ENCODE results near the gene INS. TPM values are rescaled to one million over a fixed set of nuclear protein-coding genes. Genes with fewer than 3 reads are reported as not detected.

INS gene
- total RNA-seq = not detected

- peaks cover 5% of the 10 kb centered on the region for H3K27me3 ChIP-seq (replicated peaks; ENCODE audit: insufficient read depth)
- H3K4me1 ChIP-seq (ENCODE audit: control insufficient read depth in 1 of 2, low read depth in 2 of 2) = no peaks in the 10 kb centered on the region
- H3K4me3 ChIP-seq = no peak within 1 kb of the TSS
- no peak for DNase-seq (ENCODE audit: low spot score)
- ATAC-seq (ENCODE audit: insufficient number of reproducible peaks, low FRiP score, low read depth) = no peak
- TF ChIP-seq CTCF (IDR thresholded peaks at IDR 0.05) = no peak
- no peaks in the 10 kb centered on the region for H3K9me3 ChIP-seq
- no peak within 1 kb of the TSS for H3K27ac ChIP-seq
- H3K36me3 ChIP-seq = no peaks in the 10 kb centered on the region
Observed at GRCh38 chr11:2160736-2161259, at the start of gene INS. TSS of gene INS (minus strand) at chr11:2161209. CDS start at chr11:2160971, 238 bp downstream.

DNA sequence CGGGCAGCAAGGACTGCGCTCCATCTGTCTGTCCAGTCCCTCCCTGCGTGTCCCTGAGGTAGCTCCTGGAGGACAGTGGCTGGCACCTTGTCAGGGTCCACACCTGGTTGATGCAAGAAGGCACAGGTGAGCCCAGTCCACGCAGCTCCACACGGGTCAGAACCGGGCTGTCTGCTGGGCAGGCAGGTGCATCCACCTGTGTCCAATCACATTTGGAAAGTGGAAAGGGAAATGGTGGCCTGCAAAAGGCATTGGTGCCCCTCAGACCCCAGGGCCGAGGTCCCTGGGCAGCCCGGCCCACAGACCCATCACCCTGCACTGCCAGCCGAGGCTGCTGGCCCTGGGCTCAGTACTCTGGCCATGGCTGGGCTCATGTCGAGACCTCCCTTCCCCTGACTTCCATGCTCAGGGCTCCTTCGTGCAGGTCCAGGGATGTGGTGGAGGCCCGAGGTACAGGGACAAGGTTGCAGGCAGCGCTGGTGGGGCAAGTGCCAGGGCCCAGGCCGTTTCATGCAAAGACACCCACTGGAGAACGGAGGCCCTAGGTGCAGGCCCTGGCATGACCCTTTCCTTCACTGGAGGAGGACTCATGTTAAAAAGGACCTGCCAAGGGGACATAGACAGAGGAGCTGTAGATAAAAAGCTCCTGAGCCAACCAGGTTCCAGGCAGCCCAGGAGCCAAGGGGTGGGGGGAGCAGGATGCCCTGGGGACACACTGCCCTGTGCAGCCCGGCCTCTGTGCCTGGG lies 49.5 kb upstream of the INS start:
- no peak for ATAC-seq (ENCODE audit: insufficient number of reproducible peaks, low FRiP score, low read depth)
- H3K9me3 ChIP-seq = no peaks in the 10 kb centered on the region
- no peak overlapping the region for H3K4me3 ChIP-seq
- no peak for TF ChIP-seq CTCF (IDR thresholded peaks at IDR 0.05)
- no peaks in the 10 kb centered on the region for H3K36me3 ChIP-seq
- no peaks in the 10 kb centered on the region for H3K4me1 ChIP-seq (ENCODE audit: control insufficient read depth in 1 of 2, low read depth in 2 of 2)
- no peaks in the 10 kb centered on the region for H3K27me3 ChIP-seq (replicated peaks; ENCODE audit: insufficient read depth)
- H3K27ac ChIP-seq = no peak overlapping the region
- DNase-seq (ENCODE audit: low spot score) = no peak

DNA sequence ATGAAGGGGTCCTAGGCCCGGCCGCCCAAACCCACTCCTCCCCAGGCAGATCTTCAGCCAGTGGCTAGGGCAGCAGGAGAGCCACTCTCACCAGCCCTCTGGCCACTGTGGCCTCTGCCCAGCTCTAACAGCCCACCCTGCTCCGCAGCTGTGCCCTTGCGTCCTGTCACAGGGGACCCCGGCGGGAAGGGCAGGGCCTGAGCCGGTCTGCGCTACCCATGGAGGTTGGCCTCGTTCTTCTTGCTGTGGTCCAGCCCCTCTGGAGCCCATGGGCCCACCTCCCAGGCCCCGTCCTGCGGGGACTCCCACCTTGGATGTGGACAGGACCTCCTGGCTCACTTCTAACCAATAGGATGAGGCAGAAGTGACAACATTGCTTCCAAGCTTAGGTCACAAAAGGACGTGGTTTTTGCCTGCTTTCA lies 48.9 kb upstream of the INS start:
- no peaks in the 10 kb centered on the region for H3K9me3 ChIP-seq
- no peaks in the 10 kb centered on the region for H3K4me1 ChIP-seq (ENCODE audit: control insufficient read depth in 1 of 2, low read depth in 2 of 2)
- no peak for ATAC-seq (ENCODE audit: insufficient number of reproducible peaks, low FRiP score, low read depth)
- no peak for DNase-seq (ENCODE audit: low spot score)
- no peak overlapping the region for H3K27ac ChIP-seq
- H3K4me3 ChIP-seq = no peak overlapping the region
- H3K27me3 ChIP-seq (replicated peaks; ENCODE audit: insufficient read depth) = no peaks in the 10 kb centered on the region
- no peaks in the 10 kb centered on the region for H3K36me3 ChIP-seq
- TF ChIP-seq CTCF (IDR thresholded peaks at IDR 0.05) = no peak

- DNase-seq (ENCODE audit: low spot score) = no peak
- H3K4me1 ChIP-seq (ENCODE audit: control insufficient read depth in 1 of 2, low read depth in 2 of 2) = no peaks in the 10 kb centered on the region
- H3K27me3 ChIP-seq (replicated peaks; ENCODE audit: insufficient read depth) = no peaks in the 10 kb centered on the region
- H3K36me3 ChIP-seq = no peaks in the 10 kb centered on the region
- no peak for ATAC-seq (ENCODE audit: insufficient number of reproducible peaks, low FRiP score, low read depth)
- TF ChIP-seq CTCF (IDR thresholded peaks at IDR 0.05) = no peak
- H3K4me3 ChIP-seq = no peak overlapping the region
- H3K9me3 ChIP-seq = no peaks in the 10 kb centered on the region
- H3K27ac ChIP-seq = no peak overlapping the region
Observed at GRCh38 chr11:2209370-2209801, 48.4 kb upstream of the INS start.

GRCh38 chr11:2208691-2209369 lies 47.8 kb upstream of the INS start:
- Histone ChIP-seq H3K27me3 (replicated peaks; ENCODE audit: insufficient read depth) (no peaks in the 10 kb centered on the region), H3K36me3 (no peaks in the 10 kb centered on the region), H3K27ac (no peak overlapping the region), H3K4me3 (no peak overlapping the region), H3K4me1 (ENCODE audit: control insufficient read depth in 1 of 2, low read depth in 2 of 2) (no peaks in the 10 kb centered on the region), H3K9me3 (no peaks in the 10 kb centered on the region)
- TF ChIP-seq CTCF (IDR thresholded peaks at IDR 0.05) = no peak
- ATAC-seq (ENCODE audit: insufficient number of reproducible peaks, low FRiP score, low read depth) = no peak
- no peak for DNase-seq (ENCODE audit: low spot score)
